ENCODE results near the gene PSMD13. TPM values are rescaled to one million over a fixed set of nuclear protein-coding genes. Genes with fewer than 3 reads are reported as not detected.

Gene PSMD13
- polyA plus RNA-seq, 1 experiment: 187 TPM

DNA sequence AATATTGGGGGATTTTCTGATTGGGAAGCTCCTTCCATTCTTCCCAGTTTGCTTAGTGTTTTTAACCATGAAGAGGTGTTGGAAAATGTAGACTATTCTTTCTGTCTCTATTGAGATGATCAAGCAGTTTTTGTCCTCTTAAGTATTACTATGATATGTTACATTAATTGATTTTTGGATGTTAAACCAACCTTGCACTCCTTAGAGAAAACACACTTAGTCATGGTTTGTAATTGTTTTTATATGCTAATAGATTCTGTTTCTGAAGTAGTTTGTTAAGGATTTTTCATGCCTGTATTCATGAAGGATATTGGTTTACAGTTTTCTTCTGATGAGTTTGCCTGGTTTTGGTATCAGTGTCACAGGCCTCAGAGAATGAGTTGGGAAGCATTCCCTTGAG lies 39.4 kb downstream of the PSMD13 start:
- POLR2A ChIA-PET: no interaction called here
- Histone ChIP-seq H3K4me3 (ENCODE audit: low read depth, low read length) (no peak overlapping the region), H3K27me3 (ENCODE audit: control insufficient read depth, insufficient read depth, low read length) (peaks cover 31% of the 10 kb centered on the region), H3K36me3 (ENCODE audit: control insufficient read depth, insufficient read depth, low read length) (no peaks in the 10 kb centered on the region)
- DNase-seq (ENCODE audit: low read depth): no peak
- TF ChIP-seq, protein P1, sequence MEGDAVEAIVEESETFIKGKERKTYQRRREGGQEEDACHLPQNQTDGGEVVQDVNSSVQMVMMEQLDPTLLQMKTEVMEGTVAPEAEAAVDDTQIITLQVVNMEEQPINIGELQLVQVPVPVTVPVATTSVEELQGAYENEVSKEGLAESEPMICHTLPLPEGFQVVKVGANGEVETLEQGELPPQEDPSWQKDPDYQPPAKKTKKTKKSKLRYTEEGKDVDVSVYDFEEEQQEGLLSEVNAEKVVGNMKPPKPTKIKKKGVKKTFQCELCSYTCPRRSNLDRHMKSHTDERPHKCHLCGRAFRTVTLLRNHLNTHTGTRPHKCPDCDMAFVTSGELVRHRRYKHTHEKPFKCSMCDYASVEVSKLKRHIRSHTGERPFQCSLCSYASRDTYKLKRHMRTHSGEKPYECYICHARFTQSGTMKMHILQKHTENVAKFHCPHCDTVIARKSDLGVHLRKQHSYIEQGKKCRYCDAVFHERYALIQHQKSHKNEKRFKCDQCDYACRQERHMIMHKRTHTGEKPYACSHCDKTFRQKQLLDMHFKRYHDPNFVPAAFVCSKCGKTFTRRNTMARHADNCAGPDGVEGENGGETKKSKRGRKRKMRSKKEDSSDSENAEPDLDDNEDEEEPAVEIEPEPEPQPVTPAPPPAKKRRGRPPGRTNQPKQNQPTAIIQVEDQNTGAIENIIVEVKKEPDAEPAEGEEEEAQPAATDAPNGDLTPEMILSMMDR (IDR thresholded peaks at IDR 0.05; ENCODE audit: insufficient read depth, low read depth, low read length): no peak
- CTCF ChIA-PET: interaction anchor here (1.3 kb wide), 1 partner anchor 25 kb away, joined by 6 read pairs; no protein-coding TSS in a partner anchor

DNA sequence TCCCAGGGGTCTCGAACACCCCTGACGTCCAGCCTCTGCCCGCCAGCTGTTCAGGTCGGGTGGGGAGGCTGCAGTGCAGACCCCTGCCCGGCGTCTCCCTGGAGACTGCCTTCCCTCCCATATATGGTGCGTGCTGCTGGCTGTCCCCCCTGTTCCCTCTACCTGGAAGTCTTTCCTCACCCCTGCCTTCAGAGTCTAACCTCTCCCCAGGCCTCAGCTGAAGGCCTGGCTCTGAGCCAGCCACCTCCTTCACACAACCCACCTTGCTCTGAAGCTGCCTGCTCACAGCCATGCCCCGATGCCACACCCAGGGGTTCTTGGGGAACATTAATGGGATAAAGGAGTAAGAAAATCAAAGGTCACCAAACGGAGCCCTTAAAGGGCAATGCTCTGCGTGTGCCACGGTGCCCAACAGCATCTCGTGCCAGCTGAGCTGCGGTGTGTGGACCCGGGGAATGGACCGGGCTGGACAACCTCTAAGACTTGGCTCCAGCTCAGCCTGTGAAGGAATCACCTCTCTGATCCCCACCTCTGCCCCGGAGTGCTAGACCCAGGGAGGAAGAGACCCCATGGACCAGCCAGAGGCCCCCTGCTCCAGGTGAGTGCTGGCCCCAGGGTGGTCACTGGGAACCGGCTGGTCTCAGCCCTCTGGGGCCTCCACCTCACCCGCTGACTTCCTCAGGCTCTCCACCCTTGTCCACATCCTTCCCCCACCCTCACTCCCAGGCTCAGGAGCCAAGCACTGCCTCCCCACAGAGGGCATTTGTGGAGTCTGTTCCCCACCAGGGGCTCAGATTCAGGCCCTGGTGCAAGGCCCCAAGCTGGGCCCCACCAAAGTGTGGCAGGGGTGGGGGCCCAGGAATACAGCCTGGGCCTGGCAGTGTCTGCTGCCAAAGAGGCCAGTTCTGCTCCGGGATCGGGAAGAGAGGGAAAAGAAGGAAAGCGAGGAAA lies 41.5 kb downstream of the PSMD13 start, which contains the start of gene NLRP6:
Gene NLRP6 (plus strand): TSS at position 407 of the 951 bp plus-strand sequence. CDS start 163 bp downstream, at position 570.
- no peak within 1 kb of the TSS for H3K4me3 ChIP-seq (ENCODE audit: low read depth, low read length)

DNA sequence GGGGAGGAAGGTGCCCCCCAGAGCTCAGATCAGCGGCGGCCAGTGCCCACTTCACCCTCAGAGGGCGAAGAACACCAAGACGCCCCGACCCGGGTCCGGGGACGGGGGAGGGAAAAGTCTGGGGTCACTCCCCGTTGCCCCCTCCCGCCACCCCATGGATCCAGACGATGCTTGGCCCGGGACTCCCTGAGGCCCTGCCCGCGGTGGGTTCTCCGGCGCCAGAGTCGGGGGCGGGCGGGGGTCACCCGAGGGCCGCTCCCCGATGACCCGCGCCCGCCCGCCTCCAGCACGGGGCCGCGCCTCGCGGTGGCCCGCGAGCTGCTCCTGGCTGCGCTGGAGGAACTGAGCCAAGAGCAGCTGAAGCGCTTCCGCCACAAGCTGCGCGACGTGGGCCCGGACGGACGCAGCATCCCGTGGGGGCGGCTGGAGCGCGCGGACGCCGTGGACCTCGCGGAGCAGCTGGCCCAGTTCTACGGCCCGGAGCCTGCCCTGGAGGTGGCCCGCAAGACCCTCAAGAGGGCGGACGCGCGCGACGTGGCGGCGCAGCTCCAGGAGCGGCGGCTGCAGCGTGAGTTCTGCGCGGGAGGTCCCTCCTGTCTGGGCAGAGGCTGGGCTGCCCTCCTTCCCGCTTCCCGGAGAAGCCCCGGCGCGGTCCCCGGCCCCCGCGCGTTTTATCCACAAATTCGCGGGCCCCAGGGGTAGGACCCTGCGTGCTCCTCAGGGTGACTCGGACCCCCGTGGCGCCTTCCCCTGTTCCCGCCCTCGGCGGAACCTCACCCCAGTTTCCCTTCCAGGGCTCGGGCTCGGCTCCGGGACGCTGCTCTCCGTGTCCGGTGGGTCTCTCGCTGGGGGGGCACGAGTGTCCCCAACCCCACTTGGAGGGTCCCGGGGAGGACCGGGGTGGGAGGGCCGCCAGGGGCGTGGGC lies 42.5 kb downstream of the PSMD13 start:
- DNase-seq (ENCODE audit: low read depth): no peak
- ChIA-PET CTCF (interaction anchor here (0.6 to 1.1 kb wide), 2 partner anchors 11 to 28 kb away, joined by 3 to 4 read pairs; no protein-coding TSS in a partner anchor), POLR2A (no interaction called here)
- H3K27me3 ChIP-seq (ENCODE audit: control insufficient read depth, insufficient read depth, low read length): peaks cover 43% of the 10 kb centered on the region
- no peak overlapping the region for H3K4me3 ChIP-seq (ENCODE audit: low read depth, low read length)
- TF ChIP-seq, protein P1 (IDR thresholded peaks at IDR 0.05; ENCODE audit: insufficient read depth, low read depth, low read length): no peak
- H3K36me3 ChIP-seq (ENCODE audit: control insufficient read depth, insufficient read depth, low read length): no peaks in the 10 kb centered on the region

More for the DNA sequence above, 41.5 kb downstream of the PSMD13 start, which contains the start of gene NLRP6:
- CTCF ChIA-PET: interaction anchor here (0.6 to 1.1 kb wide), 3 partner anchors 10 to 84 kb away, joined by 3 to 4 read pairs (median 3); no protein-coding TSS in a partner anchor
- POLR2A ChIA-PET: no interaction called here
- Histone ChIP-seq H3K36me3 (ENCODE audit: control insufficient read depth, insufficient read depth, low read length) (no peaks in the 10 kb centered on the region), H3K27me3 (ENCODE audit: control insufficient read depth, insufficient read depth, low read length) (peaks cover 41% of the 10 kb centered on the region)
- TF ChIP-seq, protein P1 (IDR thresholded peaks at IDR 0.05; ENCODE audit: insufficient read depth, low read depth, low read length): no peak
- DNase-seq (ENCODE audit: low read depth): no peak

DNA sequence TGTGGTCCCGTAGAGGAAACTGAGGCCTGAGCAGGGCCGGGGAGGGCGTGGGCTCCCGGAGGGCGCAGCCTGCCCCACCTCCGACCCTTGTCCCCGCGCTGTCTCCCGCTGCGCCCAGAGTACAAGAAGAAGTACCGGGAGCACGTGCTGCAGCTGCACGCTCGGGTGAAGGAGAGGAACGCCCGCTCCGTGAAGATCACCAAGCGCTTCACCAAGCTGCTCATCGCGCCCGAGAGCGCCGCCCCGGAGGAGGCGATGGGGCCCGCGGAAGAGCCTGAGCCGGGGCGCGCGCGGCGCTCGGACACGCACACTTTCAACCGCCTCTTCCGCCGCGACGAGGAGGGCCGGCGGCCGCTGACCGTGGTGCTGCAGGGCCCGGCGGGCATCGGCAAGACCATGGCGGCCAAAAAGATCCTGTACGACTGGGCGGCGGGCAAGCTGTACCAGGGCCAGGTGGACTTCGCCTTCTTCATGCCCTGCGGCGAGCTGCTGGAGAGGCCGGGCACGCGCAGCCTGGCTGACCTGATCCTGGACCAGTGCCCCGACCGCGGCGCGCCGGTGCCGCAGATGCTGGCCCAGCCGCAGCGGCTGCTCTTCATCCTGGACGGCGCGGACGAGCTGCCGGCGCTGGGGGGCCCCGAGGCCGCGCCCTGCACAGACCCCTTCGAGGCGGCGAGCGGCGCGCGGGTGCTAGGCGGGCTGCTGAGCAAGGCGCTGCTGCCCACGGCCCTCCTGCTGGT lies 43.4 kb downstream of the PSMD13 start:
- POLR2A ChIA-PET: no interaction called here

More for the DNA sequence above, 43.4 kb downstream of the PSMD13 start:
- TF ChIP-seq, protein P1 (IDR thresholded peaks at IDR 0.05; ENCODE audit: insufficient read depth, low read depth, low read length): no peak
- peaks cover 43% of the 10 kb centered on the region for H3K27me3 ChIP-seq (ENCODE audit: control insufficient read depth, insufficient read depth, low read length)
- CTCF ChIA-PET: no interaction called here
- H3K36me3 ChIP-seq (ENCODE audit: control insufficient read depth, insufficient read depth, low read length): no peaks in the 10 kb centered on the region
- no peak for DNase-seq (ENCODE audit: low read depth)
- no peak overlapping the region for H3K4me3 ChIP-seq (ENCODE audit: low read depth, low read length)
